Muscle of back (tissue), 11 donors: Measurements from ENCODE around the gene REN. TPM values are rescaled to one million over a fixed set of nuclear protein-coding genes. Genes with fewer than 3 reads are reported as not detected.

Source experiments
- DNase-seq, 3 donors: peaks; one replicate each; pipeline versions ENCODE4 v3.0.0 to v3.0.0-alpha.2; 2013
- polyA plus RNA-seq, 10 donors: library from polyadenylated mRNA; unstranded; fragments of 120-200 nt; gene quantifications; one replicate each; pipeline ENCODE4 v1.2.1, GENCODE V29; 2013; ENCODE audit not compliant: insufficient read length in 10 of 10

REN gene
- polyA plus RNA-seq, 10 donors = 0.18 to 0.20 TPM; not detected in 8

DNA sequence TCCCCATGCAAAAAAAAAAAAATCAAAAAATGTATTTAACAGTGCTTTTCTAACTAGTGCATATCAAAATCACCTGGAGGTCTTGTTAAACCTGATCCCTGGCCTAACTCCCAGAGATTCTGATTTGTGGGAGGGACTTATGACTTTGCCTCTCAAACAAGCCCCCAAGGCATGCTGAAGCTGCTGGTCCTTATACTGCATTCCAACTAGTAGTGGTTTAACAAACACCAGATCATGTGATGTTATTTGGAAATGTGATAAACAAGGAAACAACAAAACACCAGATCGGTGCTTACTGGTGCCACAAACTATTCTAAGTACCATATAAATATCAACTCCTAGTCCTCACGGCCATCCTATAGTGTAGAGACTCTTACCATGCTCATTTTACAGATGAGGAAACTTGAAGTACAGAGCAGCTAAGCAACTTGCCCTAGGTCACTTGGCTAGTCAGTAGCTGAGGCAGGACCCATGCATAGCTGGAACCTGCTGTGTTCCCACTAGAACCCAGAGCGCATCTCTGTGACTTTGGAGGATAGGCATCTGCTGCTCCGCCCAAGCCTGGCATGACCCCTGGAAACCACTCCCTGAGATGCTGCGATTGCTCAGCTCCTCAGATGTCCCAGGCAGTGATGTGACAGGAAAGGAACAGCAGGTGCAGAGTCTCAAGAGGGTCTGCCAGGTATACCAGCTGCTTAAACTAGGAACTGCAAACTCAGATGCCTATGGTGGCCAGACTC lies 55.1 kb downstream of the REN start:
- no peak for DNase-seq

GRCh38 chr1:204108312-204109141 lies 57.6 kb downstream of the REN start:
- DNase-seq = no peak

GRCh38 chr1:204107892-204108291 lies 58.2 kb downstream of the REN start:
- DNase-seq = no peak

- DNase-seq = no peak
These were observed 59.3 kb downstream of the REN start for GRCh38 chr1:204106825-204107224.

DNA sequence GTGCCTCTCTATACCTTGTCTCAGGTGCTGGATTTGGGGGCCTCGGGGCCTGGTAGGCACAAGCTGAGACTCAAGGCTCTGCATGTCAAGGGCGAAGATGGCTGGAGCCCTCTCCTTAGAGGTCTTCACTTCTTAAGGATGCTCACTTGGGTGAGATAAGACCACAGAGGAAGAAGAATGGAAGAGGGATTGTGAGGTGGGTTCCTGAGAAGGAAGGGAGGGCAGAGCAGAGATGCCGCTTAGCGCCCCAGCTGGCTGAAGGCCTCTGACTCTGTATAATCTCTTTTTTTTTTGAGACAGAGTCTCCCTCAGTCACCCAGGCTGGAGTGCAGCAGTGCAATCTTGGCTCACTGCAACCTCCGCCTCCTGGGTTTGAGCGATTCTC lies 61.0 kb downstream of the REN start:
- no peak for DNase-seq

Other genes with a start within 250 kb of the REN start
- gene SOX13, start 93.2 kb downstream of the REN start, polyA plus RNA-seq = 10 to 100 TPM; 14.7 to 23.0 (median 18.1) TPM
- 1 to 10 TPM; 1.8 to 5.4 (median 3.0) TPM for gene ETNK2, start 14.3 kb downstream of the REN start, polyA plus RNA-seq
- 1 to 10 TPM in 3 of 10 donors, under 1 TPM in 6, not detected in 1; 0.49 to 4.5 (median 0.81) TPM for gene KISS1, start 30.2 kb upstream of the REN start, polyA plus RNA-seq
- gene GOLT1A, start 47.7 kb upstream of the REN start, polyA plus RNA-seq = under 1 TPM in 1 of 10 donors, not detected in 9; 0.20 TPM
- 1 to 10 TPM; 1.7 to 7.2 (median 2.8) TPM for gene PLEKHA6, start 193.6 kb upstream of the REN start, polyA plus RNA-seq
- 10 to 100 TPM; 22.9 to 33.9 (median 29.4) TPM for gene PPP1R15B, start 245.5 kb upstream of the REN start, polyA plus RNA-seq